ENCODE data around the gene ACP2.
"Not testable (repeated sequence)": the region's sequence is repeated elsewhere in the genome, so short reads cannot be mapped to it uniquely, and the experiment has no call there.

Gene ACP2

GRCh38 chr11:47192111-47192510, 56.5 kb downstream of the ACP2 start:
- DNase-seq: no peak

DNA sequence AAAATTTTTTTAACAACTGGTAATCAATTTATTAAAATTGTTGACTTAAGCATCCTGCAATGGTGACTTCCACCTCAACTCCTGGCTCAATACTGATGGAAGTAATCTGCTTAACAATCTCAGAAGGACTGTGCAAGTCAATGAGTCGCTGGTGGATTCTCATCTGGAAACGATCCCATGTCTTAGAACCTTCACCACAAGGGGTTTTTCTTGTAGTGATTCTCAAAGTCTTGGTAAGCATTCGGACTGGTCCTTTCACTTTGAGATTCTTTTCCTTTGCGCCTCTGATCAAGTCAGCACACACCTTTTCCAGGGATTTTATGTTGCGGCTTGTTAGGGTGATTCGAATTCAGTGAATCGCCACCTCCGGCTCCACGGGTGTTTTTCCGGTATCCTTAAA, 57.5 kb downstream of the ACP2 start:
- not testable (repeated sequence) for DNase-seq

All from femur (tissue), 1 donor.